ENCODE data around the gene USP9Y.

Gene USP9Y

GRCh38 chrY:12846793-12847192 is 145.8 kb downstream of the USP9Y start:
- no CpG with 5 or more reads among the region's 3 CpGs for WGBS (ENCODE audit: insufficient coverage, insufficient read length)
- no peaks in the 10 kb centered on the region for H3K27me3 ChIP-seq (ENCODE audit: control insufficient read depth, insufficient read depth, low read length)
- H3K4me1 ChIP-seq (ENCODE audit: control insufficient read depth, insufficient read depth, low read length) = no peaks in the 10 kb centered on the region
- H3K36me3 ChIP-seq (ENCODE audit: control insufficient read depth, insufficient read depth, low read length) = no peaks in the 10 kb centered on the region
- no peaks in the 10 kb centered on the region for H3K9me3 ChIP-seq (ENCODE audit: control insufficient read depth, insufficient read depth, low read length)
- no peak overlapping the region for H3K27ac ChIP-seq (ENCODE audit: low read length)
- no peak for DNase-seq (ENCODE audit: low read depth, low spot score)
- no peak overlapping the region for H3K4me3 ChIP-seq (ENCODE audit: low read length)

GRCh38 chrY:12855791-12856275 is 154.8 kb downstream of the USP9Y start:
- no peak overlapping the region for H3K4me3 ChIP-seq (ENCODE audit: low read length)
- H3K9me3 ChIP-seq (ENCODE audit: control insufficient read depth, insufficient read depth, low read length) = no peaks in the 10 kb centered on the region
- H3K27ac ChIP-seq (ENCODE audit: low read length) = no peak overlapping the region
- H3K36me3 ChIP-seq (ENCODE audit: control insufficient read depth, insufficient read depth, low read length) = no peaks in the 10 kb centered on the region
- H3K4me1 ChIP-seq (ENCODE audit: control insufficient read depth, insufficient read depth, low read length) = no peaks in the 10 kb centered on the region
- no peak for DNase-seq (ENCODE audit: low read depth, low spot score)
- H3K27me3 ChIP-seq (ENCODE audit: control insufficient read depth, insufficient read depth, low read length) = no peaks in the 10 kb centered on the region

GRCh38 chrY:12867960-12868359 is 166.9 kb downstream of the USP9Y start:
- H3K27me3 ChIP-seq (ENCODE audit: control insufficient read depth, insufficient read depth, low read length) = no peaks in the 10 kb centered on the region
- H3K27ac ChIP-seq (ENCODE audit: low read length) = no peak overlapping the region
- no peaks in the 10 kb centered on the region for H3K9me3 ChIP-seq (ENCODE audit: control insufficient read depth, insufficient read depth, low read length)
- no peak overlapping the region for H3K4me3 ChIP-seq (ENCODE audit: low read length)
- no peaks in the 10 kb centered on the region for H3K36me3 ChIP-seq (ENCODE audit: control insufficient read depth, insufficient read depth, low read length)
- no peaks in the 10 kb centered on the region for H3K4me1 ChIP-seq (ENCODE audit: control insufficient read depth, insufficient read depth, low read length)
- no peak for DNase-seq (ENCODE audit: low read depth, low spot score)
- WGBS (ENCODE audit: insufficient coverage, insufficient read length) = no CpG with 5 or more reads among the region's 2 CpGs

- no peak for DNase-seq (ENCODE audit: low read depth, low spot score)
- Histone ChIP-seq H3K27ac (ENCODE audit: low read length) (no peak overlapping the region), H3K4me1 (ENCODE audit: control insufficient read depth, insufficient read depth, low read length) (no peaks in the 10 kb centered on the region), H3K36me3 (ENCODE audit: control insufficient read depth, insufficient read depth, low read length) (no peaks in the 10 kb centered on the region), H3K9me3 (ENCODE audit: control insufficient read depth, insufficient read depth, low read length) (no peaks in the 10 kb centered on the region), H3K27me3 (ENCODE audit: control insufficient read depth, insufficient read depth, low read length) (no peaks in the 10 kb centered on the region), H3K4me3 (ENCODE audit: low read length) (no peak overlapping the region)
Measured at GRCh38 chrY:12896973-12897372, 195.9 kb downstream of the USP9Y start.

GRCh38 chrY:12898604-12899003 is 197.6 kb downstream of the USP9Y start:
- WGBS (ENCODE audit: insufficient coverage, insufficient read length) = no CpG with 5 or more reads among the region's 2 CpGs
- DNase-seq (ENCODE audit: low read depth, low spot score) = no peak
- Histone ChIP-seq H3K4me3 (ENCODE audit: low read length) (no peak overlapping the region), H3K27ac (ENCODE audit: low read length) (no peak overlapping the region), H3K4me1 (ENCODE audit: control insufficient read depth, insufficient read depth, low read length) (no peaks in the 10 kb centered on the region), H3K9me3 (ENCODE audit: control insufficient read depth, insufficient read depth, low read length) (no peaks in the 10 kb centered on the region), H3K36me3 (ENCODE audit: control insufficient read depth, insufficient read depth, low read length) (no peaks in the 10 kb centered on the region), H3K27me3 (ENCODE audit: control insufficient read depth, insufficient read depth, low read length) (no peaks in the 10 kb centered on the region)

GRCh38 chrY:12904618-12905516 is 203.8 kb downstream of the USP9Y start, which contains the start of gene DDX3Y:
TSS of gene DDX3Y (plus strand) at chrY:12904868. CDS start at chrY:12904937, 69 bp downstream.
- WGBS (ENCODE audit: insufficient coverage, insufficient read length) = no CpG with 5 or more reads among the region's 54 CpGs
- Histone ChIP-seq H3K27ac (ENCODE audit: low read length) (no peak within 1 kb of the TSS), H3K9me3 (ENCODE audit: control insufficient read depth, insufficient read depth, low read length) (no peaks in the 10 kb centered on the region), H3K36me3 (ENCODE audit: control insufficient read depth, insufficient read depth, low read length) (no peaks in the 10 kb centered on the region), H3K4me3 (ENCODE audit: low read length) (peak within 1 kb of the TSS; percentile 100), H3K27me3 (ENCODE audit: control insufficient read depth, insufficient read depth, low read length) (no peaks in the 10 kb centered on the region), H3K4me1 (ENCODE audit: control insufficient read depth, insufficient read depth, low read length) (no peaks in the 10 kb centered on the region)
- peak; percentile 75 for DNase-seq (ENCODE audit: low read depth, low spot score)

GRCh38 chrY:12905517-12905872 is 204.5 kb downstream of the USP9Y start:
- H3K9me3 ChIP-seq (ENCODE audit: control insufficient read depth, insufficient read depth, low read length) = no peaks in the 10 kb centered on the region
- WGBS (ENCODE audit: insufficient coverage, insufficient read length) = no CpG with 5 or more reads among the region's 19 CpGs
- H3K36me3 ChIP-seq (ENCODE audit: control insufficient read depth, insufficient read depth, low read length) = no peaks in the 10 kb centered on the region
- H3K4me1 ChIP-seq (ENCODE audit: control insufficient read depth, insufficient read depth, low read length) = no peaks in the 10 kb centered on the region
- H3K27me3 ChIP-seq (ENCODE audit: control insufficient read depth, insufficient read depth, low read length) = no peaks in the 10 kb centered on the region
- DNase-seq (ENCODE audit: low read depth, low spot score) = peak; percentile 27
- peak overlapping the region; percentile 100 for H3K4me3 ChIP-seq (ENCODE audit: low read length)
- no peak overlapping the region for H3K27ac ChIP-seq (ENCODE audit: low read length)

- H3K27me3 ChIP-seq (ENCODE audit: control insufficient read depth, insufficient read depth, low read length) = no peaks in the 10 kb centered on the region
- peak overlapping the region; percentile 100 for H3K4me3 ChIP-seq (ENCODE audit: low read length)
- no peaks in the 10 kb centered on the region for H3K36me3 ChIP-seq (ENCODE audit: control insufficient read depth, insufficient read depth, low read length)
- no peaks in the 10 kb centered on the region for H3K4me1 ChIP-seq (ENCODE audit: control insufficient read depth, insufficient read depth, low read length)
- H3K9me3 ChIP-seq (ENCODE audit: control insufficient read depth, insufficient read depth, low read length) = no peaks in the 10 kb centered on the region
- DNase-seq (ENCODE audit: low read depth, low spot score) = no peak
- H3K27ac ChIP-seq (ENCODE audit: low read length) = no peak overlapping the region
- no CpG with 5 or more reads among the region's 15 CpGs for WGBS (ENCODE audit: insufficient coverage, insufficient read length)
Measured at GRCh38 chrY:12905895-12906294, 204.9 kb downstream of the USP9Y start.

Measured in iPS DF 6.9 (cell line).